ENCODE data around the gene BTF3L4.
"Not testable (repeated sequence)": the region's sequence is repeated elsewhere in the genome, so short reads cannot be mapped to it uniquely, and the experiment has no call there.

Gene BTF3L4

GRCh38 chr1:52070704-52071103 is 14.6 kb downstream of the BTF3L4 start:
- Mint-ChIP-seq H3K9me3 (no peaks in the 10 kb centered on the region), H3K4me3 (no peak overlapping the region), H3K27me3 (ENCODE audit: low read depth) (no peaks in the 10 kb centered on the region), H3K27ac (no peak overlapping the region), H3K36me3 (ENCODE audit: low read depth) (peaks cover 15% of the 10 kb centered on the region), H3K4me1 (ENCODE audit: low read depth) (peaks cover 17% of the 10 kb centered on the region)

GRCh38 chr1:52072291-52072690 is 16.2 kb downstream of the BTF3L4 start:
- H3K4me3 Mint-ChIP-seq, result no peak overlapping the region
- no peak overlapping the region for H3K27ac Mint-ChIP-seq
- H3K4me1 Mint-ChIP-seq (ENCODE audit: low read depth), result peaks cover 17% of the 10 kb centered on the region
- H3K27me3 Mint-ChIP-seq (ENCODE audit: low read depth), result no peaks in the 10 kb centered on the region
- peaks cover 15% of the 10 kb centered on the region for H3K36me3 Mint-ChIP-seq (ENCODE audit: low read depth)
- no peaks in the 10 kb centered on the region for H3K9me3 Mint-ChIP-seq

GRCh38 chr1:52077277-52077676 is 21.2 kb downstream of the BTF3L4 start:
- H3K27ac Mint-ChIP-seq; H3K27me3 Mint-ChIP-seq (ENCODE audit: low read depth); H3K36me3 Mint-ChIP-seq (ENCODE audit: low read depth); H3K4me3 Mint-ChIP-seq; H3K9me3 Mint-ChIP-seq; H3K4me1 Mint-ChIP-seq (ENCODE audit: low read depth): not testable (repeated sequence)

DNA sequence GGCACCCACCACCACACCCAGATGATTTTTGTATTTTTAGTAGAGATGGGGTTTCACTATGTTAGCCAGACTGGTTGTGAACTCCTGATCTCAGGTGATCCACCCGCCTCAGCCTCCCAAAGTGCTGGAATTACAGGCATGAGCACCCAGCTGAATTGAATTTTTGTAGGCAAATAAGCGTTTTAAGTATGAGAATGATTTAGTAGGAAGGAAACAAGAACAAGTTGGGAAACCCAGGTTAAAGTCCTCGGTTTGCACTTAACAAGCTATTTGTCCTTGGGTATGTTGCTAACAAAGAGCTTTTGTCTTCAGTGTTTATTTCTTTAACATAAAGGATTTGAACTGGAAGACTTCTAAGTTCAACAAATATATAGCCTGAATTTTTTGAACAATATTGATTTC is 23.9 kb downstream of the BTF3L4 start:
- peaks cover 4% of the 10 kb centered on the region for H3K36me3 Mint-ChIP-seq (ENCODE audit: low read depth)
- no peak overlapping the region for H3K27ac Mint-ChIP-seq

DNA sequence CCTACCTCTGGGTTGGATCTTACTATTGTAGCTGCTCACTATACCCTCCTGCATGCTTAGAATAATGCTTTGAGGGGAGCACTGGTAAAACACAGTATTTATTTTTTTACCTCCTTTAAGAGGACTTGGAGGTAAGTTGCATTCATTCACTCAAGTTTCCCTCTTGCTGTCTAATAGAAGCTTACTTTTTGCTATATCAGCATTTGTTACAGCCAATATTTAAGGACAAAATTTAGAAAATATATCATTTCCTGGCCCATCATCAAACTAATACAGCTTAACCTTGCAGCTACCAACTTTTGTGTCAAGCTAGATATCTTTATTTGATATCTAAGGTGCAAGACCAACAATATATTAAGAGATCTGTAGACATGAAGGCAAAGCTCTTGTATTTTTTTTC is 31.8 kb downstream of the BTF3L4 start:
- H3K27me3 Mint-ChIP-seq (ENCODE audit: low read depth); H3K9me3 Mint-ChIP-seq; H3K4me3 Mint-ChIP-seq; H3K27ac Mint-ChIP-seq; H3K4me1 Mint-ChIP-seq (ENCODE audit: low read depth): not testable (repeated sequence)
- H3K36me3 Mint-ChIP-seq (ENCODE audit: low read depth), result peaks cover 32% of the 10 kb centered on the region

More for the DNA sequence above, 23.9 kb downstream of the BTF3L4 start:
- Mint-ChIP-seq H3K4me3 (no peak overlapping the region), H3K9me3 (no peaks in the 10 kb centered on the region), H3K27me3 (ENCODE audit: low read depth) (no peaks in the 10 kb centered on the region), H3K4me1 (ENCODE audit: low read depth) (peaks cover 2% of the 10 kb centered on the region)

DNA sequence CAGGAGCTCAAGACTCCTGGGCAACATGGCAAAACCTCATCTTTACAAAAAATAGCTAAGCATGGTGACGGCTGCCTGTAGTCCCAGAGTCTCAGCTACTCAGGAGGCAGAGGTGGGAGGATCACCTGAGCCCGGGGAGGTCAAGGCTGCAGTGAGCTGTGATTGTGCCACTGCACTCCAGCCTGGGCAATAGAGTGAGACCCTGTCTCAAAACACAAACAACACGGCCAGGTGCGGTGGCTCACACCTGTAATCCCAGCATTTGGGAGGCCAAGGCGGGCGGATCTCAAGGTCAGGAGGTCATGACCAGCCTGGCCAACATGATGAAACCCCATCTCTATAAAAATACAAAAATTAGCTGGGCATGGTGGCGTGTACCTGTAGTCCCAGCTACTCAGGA is 38.2 kb downstream of the BTF3L4 start:
- H3K4me3 Mint-ChIP-seq; H3K27me3 Mint-ChIP-seq (ENCODE audit: low read depth); H3K27ac Mint-ChIP-seq; H3K9me3 Mint-ChIP-seq; H3K4me1 Mint-ChIP-seq (ENCODE audit: low read depth): not testable (repeated sequence)
- H3K36me3 Mint-ChIP-seq (ENCODE audit: low read depth), result peaks cover 14% of the 10 kb centered on the region

- peaks cover 13% of the 10 kb centered on the region for H3K27me3 Mint-ChIP-seq (ENCODE audit: low read depth)
- no peaks in the 10 kb centered on the region for H3K4me1 Mint-ChIP-seq (ENCODE audit: low read depth)
- H3K4me3 Mint-ChIP-seq, result no peak overlapping the region
- H3K36me3 Mint-ChIP-seq (ENCODE audit: low read depth), result peaks cover 5% of the 10 kb centered on the region
- no peaks in the 10 kb centered on the region for H3K9me3 Mint-ChIP-seq
- H3K27ac Mint-ChIP-seq, result no peak overlapping the region
These were observed 40.1 kb downstream of the BTF3L4 start for GRCh38 chr1:52096216-52096615.

DNA sequence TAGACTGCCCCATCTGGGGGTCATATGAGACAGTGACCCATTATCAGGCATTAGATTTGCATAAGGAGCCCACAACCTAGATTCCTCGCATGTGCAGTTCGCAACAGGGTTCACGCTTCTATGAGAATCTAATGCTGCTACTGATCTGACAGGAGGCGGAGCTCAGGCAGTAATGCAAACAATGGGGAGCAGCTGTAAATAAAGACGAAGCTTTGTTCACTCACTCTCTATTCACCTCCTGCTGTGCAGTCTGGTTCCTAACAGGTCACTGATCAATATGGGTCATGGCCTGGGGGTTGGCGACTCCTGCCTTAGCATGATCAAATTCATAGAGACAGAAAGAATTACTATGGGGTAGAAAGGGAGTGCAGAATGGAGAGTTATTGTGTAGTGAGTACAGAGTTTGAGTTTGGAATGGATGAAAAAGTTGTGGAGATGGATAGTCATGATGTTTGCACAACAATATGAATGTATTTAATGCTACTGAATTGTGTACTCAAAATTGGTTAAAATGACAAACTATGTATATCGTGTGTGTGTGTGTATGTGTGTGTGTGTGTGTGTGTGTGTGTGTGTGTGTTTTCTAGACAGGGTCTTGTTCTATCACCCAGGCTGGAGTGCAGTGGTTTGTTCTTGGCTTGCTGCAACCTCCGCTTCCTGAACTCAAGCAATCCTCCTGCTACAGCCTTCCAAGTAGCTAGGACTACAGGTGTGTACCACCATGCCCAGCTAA is 42.2 kb downstream of the BTF3L4 start:
- Mint-ChIP-seq H3K27ac (no peak overlapping the region), H3K36me3 (ENCODE audit: low read depth) (peaks cover 3% of the 10 kb centered on the region), H3K9me3 (no peaks in the 10 kb centered on the region), H3K27me3 (ENCODE audit: low read depth) (peaks cover 14% of the 10 kb centered on the region), H3K4me1 (ENCODE audit: low read depth) (peaks cover 7% of the 10 kb centered on the region), H3K4me3 (no peak overlapping the region)

GRCh38 chr1:52102336-52103013 is 46.4 kb downstream of the BTF3L4 start:
- peaks cover 3% of the 10 kb centered on the region for H3K36me3 Mint-ChIP-seq (ENCODE audit: low read depth)
- peaks cover 14% of the 10 kb centered on the region for H3K27me3 Mint-ChIP-seq (ENCODE audit: low read depth)
- H3K9me3 Mint-ChIP-seq, result no peaks in the 10 kb centered on the region
- H3K27ac Mint-ChIP-seq, result no peak overlapping the region
- H3K4me3 Mint-ChIP-seq, result no peak overlapping the region
- H3K4me1 Mint-ChIP-seq (ENCODE audit: low read depth), result peaks cover 7% of the 10 kb centered on the region

DNA sequence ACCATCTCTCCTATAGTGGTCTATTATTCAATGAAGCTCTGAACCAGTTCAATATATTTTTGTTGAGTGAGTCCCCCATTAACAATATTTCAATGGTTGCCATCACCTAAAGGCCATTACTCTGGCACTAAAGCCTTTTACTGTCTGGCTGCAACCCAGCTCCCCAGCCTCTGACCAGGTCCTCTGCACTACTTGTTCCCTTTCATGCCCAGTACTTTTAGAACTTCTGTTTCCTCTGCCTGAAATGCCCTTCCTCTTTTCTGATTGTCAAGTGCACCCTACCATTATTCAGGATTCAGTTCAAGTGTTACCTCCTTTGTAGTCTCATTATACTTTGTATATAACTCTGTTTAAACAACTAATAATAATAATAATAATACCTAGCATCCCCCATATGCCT is 55.4 kb downstream of the BTF3L4 start:
- no peak overlapping the region for H3K27ac Mint-ChIP-seq
- no peaks in the 10 kb centered on the region for H3K4me1 Mint-ChIP-seq (ENCODE audit: low read depth)
- no peaks in the 10 kb centered on the region for H3K9me3 Mint-ChIP-seq
- no peaks in the 10 kb centered on the region for H3K36me3 Mint-ChIP-seq (ENCODE audit: low read depth)
- no peak overlapping the region for H3K4me3 Mint-ChIP-seq
- H3K27me3 Mint-ChIP-seq (ENCODE audit: low read depth), result no peaks in the 10 kb centered on the region

DNA sequence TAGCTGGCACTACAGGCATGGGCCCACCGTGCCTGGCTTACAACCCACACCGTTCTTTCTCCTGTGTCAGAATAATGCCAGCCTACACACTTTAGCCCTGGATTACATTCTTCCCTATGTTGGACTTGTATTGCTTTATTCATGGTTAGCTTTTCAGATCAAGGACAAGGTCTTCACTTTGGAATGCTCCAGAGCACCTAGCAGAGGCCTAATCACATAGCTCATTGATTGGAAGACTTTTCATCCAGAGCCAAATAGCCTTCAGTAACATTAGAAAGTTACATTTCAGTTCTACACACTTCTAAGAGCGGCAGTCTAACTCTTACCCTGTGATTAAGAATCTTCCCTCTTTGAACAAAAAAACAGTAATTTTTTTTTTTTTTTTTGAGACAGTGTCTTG is 56.4 kb downstream of the BTF3L4 start:
- no peaks in the 10 kb centered on the region for H3K27me3 Mint-ChIP-seq (ENCODE audit: low read depth)
- H3K36me3 Mint-ChIP-seq (ENCODE audit: low read depth), result no peaks in the 10 kb centered on the region
- no peak overlapping the region for H3K27ac Mint-ChIP-seq
- no peaks in the 10 kb centered on the region for H3K4me1 Mint-ChIP-seq (ENCODE audit: low read depth)
- H3K9me3 Mint-ChIP-seq, result no peaks in the 10 kb centered on the region
- no peak overlapping the region for H3K4me3 Mint-ChIP-seq

- H3K27ac Mint-ChIP-seq, result no peak overlapping the region
- no peaks in the 10 kb centered on the region for H3K9me3 Mint-ChIP-seq
- H3K36me3 Mint-ChIP-seq (ENCODE audit: low read depth), result no peaks in the 10 kb centered on the region
- no peaks in the 10 kb centered on the region for H3K4me1 Mint-ChIP-seq (ENCODE audit: low read depth)
- H3K27me3 Mint-ChIP-seq (ENCODE audit: low read depth), result peaks cover 4% of the 10 kb centered on the region
- no peak overlapping the region for H3K4me3 Mint-ChIP-seq
These were observed 63.4 kb downstream of the BTF3L4 start for GRCh38 chr1:52119301-52120079.

- H3K27me3 Mint-ChIP-seq (ENCODE audit: low read depth), result peaks cover 14% of the 10 kb centered on the region
- H3K36me3 Mint-ChIP-seq (ENCODE audit: low read depth), result no peaks in the 10 kb centered on the region
- no peak overlapping the region for H3K27ac Mint-ChIP-seq
- H3K4me1 Mint-ChIP-seq (ENCODE audit: low read depth), result no peaks in the 10 kb centered on the region
- H3K4me3 Mint-ChIP-seq, result no peak overlapping the region
- H3K9me3 Mint-ChIP-seq, result no peaks in the 10 kb centered on the region
These were observed 66.3 kb downstream of the BTF3L4 start for GRCh38 chr1:52122384-52122783.

- Mint-ChIP-seq H3K4me3 (no peak overlapping the region), H3K9me3 (no peaks in the 10 kb centered on the region), H3K27ac (no peak overlapping the region), H3K27me3 (ENCODE audit: low read depth) (peaks cover 26% of the 10 kb centered on the region), H3K4me1 (ENCODE audit: low read depth) (no peaks in the 10 kb centered on the region), H3K36me3 (ENCODE audit: low read depth) (no peaks in the 10 kb centered on the region)
These were observed 67.5 kb downstream of the BTF3L4 start for GRCh38 chr1:52123622-52124021.
